ENCODE results near the gene MCTP2. TPM values are rescaled to one million over a fixed set of nuclear protein-coding genes. Genes with fewer than 3 reads are reported as not detected.

The MCTP2 gene
- total RNA-seq, 1 donor = 3.9 TPM

DNA sequence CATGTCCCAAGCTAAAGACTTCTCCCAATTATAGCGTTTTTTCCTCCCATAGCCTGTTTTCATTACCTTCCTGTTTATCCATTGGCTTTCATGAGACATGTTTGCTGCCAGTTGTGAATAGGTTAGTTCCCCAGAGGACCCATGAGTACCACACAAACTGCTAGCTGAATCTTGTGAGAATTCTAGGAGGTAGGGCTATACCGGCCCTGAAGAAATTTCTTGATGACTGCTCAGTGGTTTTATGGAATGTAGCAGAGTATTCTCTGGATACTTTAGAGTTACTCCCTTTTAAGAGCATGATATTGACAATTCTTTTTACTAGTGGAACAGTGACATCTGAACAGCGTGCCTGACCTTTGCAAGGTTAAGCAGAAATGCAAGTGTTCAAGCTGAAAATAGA is 210.4 kb downstream of the MCTP2 start:
- H3K4me3 ChIP-seq (ENCODE audit: low read depth, low read length) = no peak overlapping the region
- TF ChIP-seq, protein P1, sequence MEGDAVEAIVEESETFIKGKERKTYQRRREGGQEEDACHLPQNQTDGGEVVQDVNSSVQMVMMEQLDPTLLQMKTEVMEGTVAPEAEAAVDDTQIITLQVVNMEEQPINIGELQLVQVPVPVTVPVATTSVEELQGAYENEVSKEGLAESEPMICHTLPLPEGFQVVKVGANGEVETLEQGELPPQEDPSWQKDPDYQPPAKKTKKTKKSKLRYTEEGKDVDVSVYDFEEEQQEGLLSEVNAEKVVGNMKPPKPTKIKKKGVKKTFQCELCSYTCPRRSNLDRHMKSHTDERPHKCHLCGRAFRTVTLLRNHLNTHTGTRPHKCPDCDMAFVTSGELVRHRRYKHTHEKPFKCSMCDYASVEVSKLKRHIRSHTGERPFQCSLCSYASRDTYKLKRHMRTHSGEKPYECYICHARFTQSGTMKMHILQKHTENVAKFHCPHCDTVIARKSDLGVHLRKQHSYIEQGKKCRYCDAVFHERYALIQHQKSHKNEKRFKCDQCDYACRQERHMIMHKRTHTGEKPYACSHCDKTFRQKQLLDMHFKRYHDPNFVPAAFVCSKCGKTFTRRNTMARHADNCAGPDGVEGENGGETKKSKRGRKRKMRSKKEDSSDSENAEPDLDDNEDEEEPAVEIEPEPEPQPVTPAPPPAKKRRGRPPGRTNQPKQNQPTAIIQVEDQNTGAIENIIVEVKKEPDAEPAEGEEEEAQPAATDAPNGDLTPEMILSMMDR (IDR thresholded peaks at IDR 0.05; ENCODE audit: insufficient read depth, low read length) = no peak
- no peak for DNase-seq (ENCODE audit: low read depth)

- H3K4me3 ChIP-seq (ENCODE audit: low read depth, low read length) = no peak overlapping the region
- TF ChIP-seq, protein P1 (IDR thresholded peaks at IDR 0.05; ENCODE audit: insufficient read depth, low read length) = no peak
- DNase-seq (ENCODE audit: low read depth) = no peak
These were observed 211.1 kb downstream of the MCTP2 start for GRCh38 chr15:94442480-94442879.

DNA sequence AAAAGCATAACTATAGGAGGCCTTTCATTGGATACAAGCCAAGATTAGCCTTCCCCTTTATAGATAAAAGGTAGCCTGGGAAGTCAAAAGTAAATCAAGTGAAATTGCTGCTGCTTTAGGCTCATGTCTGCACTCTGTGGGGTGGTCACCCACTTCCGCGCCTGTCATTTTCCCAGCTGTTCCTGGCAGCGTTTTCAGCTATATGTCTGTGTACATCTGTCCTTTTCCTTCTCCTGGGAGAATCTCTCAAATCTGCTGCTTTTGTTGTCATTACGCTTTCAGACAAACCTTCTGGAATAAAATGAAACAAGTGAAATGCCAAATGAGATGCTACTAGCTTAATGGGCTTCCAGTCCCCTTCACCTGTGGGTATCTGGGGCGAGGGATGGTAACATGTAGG is 211.8 kb downstream of the MCTP2 start:
- TF ChIP-seq, protein P1 (IDR thresholded peaks at IDR 0.05; ENCODE audit: insufficient read depth, low read length) = no peak

DNA sequence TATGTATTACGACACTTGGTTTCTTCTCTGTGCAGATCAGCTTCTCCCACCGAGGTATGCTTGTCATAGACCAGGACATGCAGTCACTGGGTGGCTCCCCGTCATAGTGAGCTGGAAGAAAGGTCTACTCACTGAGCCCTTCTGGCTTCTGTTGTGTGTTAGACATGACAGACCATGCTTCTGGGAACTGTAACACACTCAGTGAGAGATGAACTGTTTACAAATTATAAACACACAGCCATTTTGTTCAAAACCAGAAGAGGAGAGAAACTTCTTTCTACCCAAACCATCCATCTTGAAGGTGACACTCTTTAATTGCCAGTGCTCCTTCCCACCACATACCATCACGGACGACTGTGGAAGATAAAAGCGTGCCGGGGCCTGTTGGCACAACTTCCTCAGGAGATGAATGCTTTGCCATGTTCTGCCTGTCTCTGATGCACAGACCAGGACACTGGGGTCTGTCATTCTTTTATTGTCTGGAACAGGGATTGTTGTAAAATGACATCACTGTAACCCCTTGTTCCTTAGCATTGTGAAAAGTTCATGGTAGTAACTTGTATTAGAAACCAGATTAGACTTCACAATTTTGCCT is 214.3 kb downstream of the MCTP2 start:
- DNase-seq (ENCODE audit: low read depth) = no peak
- no peak overlapping the region for H3K4me3 ChIP-seq (ENCODE audit: low read depth, low read length)
- TF ChIP-seq, protein P1 (IDR thresholded peaks at IDR 0.05; ENCODE audit: insufficient read depth, low read length) = no peak

More for the DNA sequence above, 211.8 kb downstream of the MCTP2 start:
- H3K4me3 ChIP-seq (ENCODE audit: low read depth, low read length) = no peak overlapping the region
- DNase-seq (ENCODE audit: low read depth) = no peak

DNA sequence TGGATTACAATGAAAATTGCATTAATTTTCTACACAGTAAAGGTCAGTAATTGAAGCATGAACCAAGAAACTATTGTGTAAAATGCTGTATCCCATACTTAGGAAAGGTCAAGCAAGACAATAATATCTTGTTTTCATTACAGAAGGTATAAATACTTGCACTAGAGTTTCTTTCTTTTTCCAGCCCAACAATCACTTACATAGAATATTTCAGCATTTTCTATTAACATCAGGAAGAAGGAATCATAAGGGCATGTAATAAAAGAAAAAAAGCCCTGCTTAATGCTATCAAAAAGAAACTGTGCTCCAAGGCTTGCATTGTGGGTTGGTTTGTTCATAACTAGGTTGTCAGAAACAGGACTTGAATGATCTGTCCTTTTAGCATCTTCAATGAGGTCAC is 215.1 kb downstream of the MCTP2 start:
- DNase-seq (ENCODE audit: low read depth) = no peak
- no peak overlapping the region for H3K4me3 ChIP-seq (ENCODE audit: low read depth, low read length)
- TF ChIP-seq, protein P1 (IDR thresholded peaks at IDR 0.05; ENCODE audit: insufficient read depth, low read length) = no peak

- TF ChIP-seq, protein P1 (IDR thresholded peaks at IDR 0.05; ENCODE audit: insufficient read depth, low read length) = no peak
- H3K4me3 ChIP-seq (ENCODE audit: low read depth, low read length) = no peak overlapping the region
- DNase-seq (ENCODE audit: low read depth) = no peak
These were observed 220.1 kb downstream of the MCTP2 start for GRCh38 chr15:94451466-94451865.

All from fibroblast of the aortic adventitia (primary cell).